PFSK-1 (cell line): ENCODE data around the gene KCNN1.

Experiments used
- FOXP2 ChIP-seq: optimal IDR thresholded peaks from 2 replicates; pipeline ENCODE3; 2011; ENCODE audit warnings: borderline replicate concordance, control low read depth, inconsistent platforms; ENCODE audit not compliant: insufficient read depth; ENCODE audit errors: extremely low read length, extremely low read depth
- POLR2AphosphoS5 ChIP-seq: IDR thresholded peaks from 2 replicates; pipeline ENCODE4 v1.6.1; 2012; ENCODE audit warnings: low read depth, mild to moderate bottlenecking, control low read depth, low read length, moderate library complexity
- REST ChIP-seq, 2 experiments: IDR thresholded peaks; 2 replicates each; pipeline versions ENCODE4 v1.6.1 to v1.8.0; 2011 to 2012; ENCODE audit warnings: low read depth in 2 of 2, low read length in 2 of 2, control low read depth in 1 of 2, inconsistent platforms in 1 of 2, mild to moderate bottlenecking in 1 of 2, moderate library complexity in 1 of 2; ENCODE audit not compliant: insufficient read depth in 1 of 2
- SIN3A ChIP-seq: IDR thresholded peaks from 2 replicates; pipeline ENCODE4 v1.6.1; 2012; ENCODE audit warnings: mild to moderate bottlenecking, low read length, moderate library complexity, borderline replicate concordance; ENCODE audit not compliant: insufficient read depth
- TAF1 ChIP-seq: IDR thresholded peaks from 2 replicates; pipeline ENCODE4 v1.6.1; 2012; ENCODE audit warnings: low read length, control low read depth, borderline replicate concordance; ENCODE audit not compliant: insufficient read depth

KCNN1 gene

GRCh38 chr19:18000480-18000914, 33.6 kb downstream of the KCNN1 start:
- TF ChIP-seq SIN3A, result no peak
- TF ChIP-seq POLR2AphosphoS5, result no peak
- no peak for TF ChIP-seq TAF1
- TF ChIP-seq FOXP2, result no peak
- TF ChIP-seq REST (IDR thresholded peaks at IDR 0.05; ENCODE audit: insufficient read depth in 1 of 2, low read depth in 2 of 2, low read length in 2 of 2), result no peak

GRCh38 chr19:18000915-18001776, 34.2 kb downstream of the KCNN1 start:
- TF ChIP-seq FOXP2, result peak; percentile 65
- TF ChIP-seq REST (IDR thresholded peaks at IDR 0.05; ENCODE audit: insufficient read depth in 1 of 2, low read depth in 2 of 2, low read length in 2 of 2), result 0 out of 4 replicates have a peak, but pooled peaks of 1 of the 2 experiments have one; percentile 14
- 0 out of 2 replicates have a peak, but pooled peaks have one; percentile 28 for TF ChIP-seq POLR2AphosphoS5
- no peak for TF ChIP-seq TAF1
- TF ChIP-seq SIN3A, result no peak

GRCh38 chr19:18001777-18002345, 35.0 kb downstream of the KCNN1 start:
- TF ChIP-seq FOXP2 (no peak), SIN3A (no peak), REST (IDR thresholded peaks at IDR 0.05; ENCODE audit: insufficient read depth in 1 of 2, low read depth in 2 of 2, low read length in 2 of 2) (no peak), TAF1 (no peak), POLR2AphosphoS5 (no peak)

- TF ChIP-seq SIN3A, result no peak
These were observed 35.5 kb downstream of the KCNN1 start for GRCh38 chr19:18002347-18002850.

GRCh38 chr19:18007044-18007916, 40.4 kb downstream of the KCNN1 start:
- TF ChIP-seq FOXP2 (peak; percentile 81), TAF1 (no peak)
